Neural cell (in vitro differentiated cells): ENCODE measurements around the gene KCTD16. TPM values are rescaled to one million over a fixed set of nuclear protein-coding genes. Genes with fewer than 3 reads are reported as not detected.

ENCODE experiments used
- H2AFZ ChIP-seq: fragments of 200-600, 300-800 bp; sonication (generic), shearing (Covaris generic); 2 replicates; pipeline ENCODE4 v1.6.0; 2014; ENCODE audit warnings: low read depth, mild to moderate bottlenecking, antibody characterized with exemption, low read length, moderate library complexity
- H3F3A ChIP-seq: fragments of 200-600 bp; shearing (Covaris generic); 2 replicates; pipeline ENCODE4 v1.6.1; 2016; ENCODE audit warnings: mild to moderate bottlenecking, moderate library complexity, mixed read lengths, antibody characterized with exemption, low read length; ENCODE audit not compliant: insufficient read depth, poor library complexity, severe bottlenecking
- H3K27ac ChIP-seq: fragments of 200-600, 300-800 bp; sonication (generic), shearing (Covaris generic); 2 replicates; pipeline ENCODE4 v1.5.1; 2014; ENCODE audit warnings: mild to moderate bottlenecking, low read length, moderate library complexity
- H3K27me3 ChIP-seq: fragments of 300-800, 200-600 bp; sonication (generic), shearing (Covaris generic); 2 replicates; pipeline ENCODE4 v1.6.0; 2014; ENCODE audit warnings: mild to moderate bottlenecking, low read depth, low read length, moderate library complexity; ENCODE audit not compliant: insufficient read depth
- H3K36me3 ChIP-seq: fragments of 300-800, 200-600 bp; sonication (generic), shearing (Covaris generic); 2 replicates; pipeline ENCODE4 v1.5.1; 2014; ENCODE audit warnings: mild to moderate bottlenecking, antibody characterized with exemption, low read length, moderate library complexity; ENCODE audit not compliant: insufficient read depth
- H3K4me2 ChIP-seq: fragments of 300-800, 200-600 bp; sonication (generic), shearing (Covaris generic); 2 replicates; pipeline ENCODE4 v1.6.0; 2014; ENCODE audit warnings: mild to moderate bottlenecking, low read length
- H3K4me3 ChIP-seq: fragments of 300-800, 200-600 bp; sonication (generic), shearing (Covaris generic); 2 replicates; pipeline ENCODE4 v1.5.1; 2014; ENCODE audit warnings: mild to moderate bottlenecking, low read length, moderate library complexity
- H3K79me2 ChIP-seq: fragments of 200-600 bp; shearing (Covaris generic); replicated peaks from 2 replicates; pipeline ENCODE4 v1.6.0; 2014; ENCODE audit warnings: mild to moderate bottlenecking, low read length, moderate library complexity; ENCODE audit not compliant: insufficient read depth
- H3K9ac ChIP-seq: fragments of 300-800, 200-600 bp; sonication (generic), shearing (Covaris generic); 2 replicates; pipeline ENCODE4 v1.6.1; 2016; ENCODE audit warnings: mild to moderate bottlenecking, low read length, mixed read lengths
- H3K9me2 ChIP-seq: fragments of 200-600 bp; shearing (Covaris generic); 2 replicates; pipeline ENCODE4 v1.6.1; 2016; ENCODE audit warnings: mild to moderate bottlenecking, low read length, mixed read lengths; ENCODE audit not compliant: insufficient read depth
- H3K9me3 ChIP-seq: fragments of 200-600, 300-800 bp; sonication (generic), shearing (Covaris generic); 2 replicates; pipeline ENCODE4 v1.6.1; 2016; ENCODE audit warnings: mild to moderate bottlenecking, mixed run types, low read length, moderate library complexity, mixed read lengths
- H4K20me1 ChIP-seq: fragments of 200-600 bp; shearing (Covaris generic); 2 replicates; pipeline ENCODE4 v1.6.1; 2016; ENCODE audit warnings: mild to moderate bottlenecking, mixed run types; ENCODE audit not compliant: insufficient read depth
- EP300 ChIP-seq: fragments of 450-650 bp; conservative IDR thresholded peaks from 2 replicates; pipeline ENCODE4 v1.6.1; 2014; ENCODE audit warnings: antibody characterized with exemption, mild to moderate bottlenecking, moderate library complexity; ENCODE audit not compliant: poor library complexity, severe bottlenecking
- EZH2 ChIP-seq: fragments of 200-600, 300-800 bp; shearing (Covaris generic), sonication (generic); IDR thresholded peaks from 2 replicates; pipeline ENCODE4 v1.6.1; 2014; ENCODE audit warnings: antibody characterized with exemption, low read length, borderline replicate concordance, mild to moderate bottlenecking; ENCODE audit not compliant: insufficient read depth, poor library complexity, severe bottlenecking
- MXI1 ChIP-seq: fragments of 450-650 bp; conservative IDR thresholded peaks from 2 replicates; pipeline ENCODE4 v1.6.1; 2014; ENCODE audit warnings: antibody characterized with exemption, mild to moderate bottlenecking; ENCODE audit not compliant: poor library complexity, severe bottlenecking
- POLR2AphosphoS5 ChIP-seq: IDR thresholded peaks from 2 replicates; pipeline ENCODE4 v1.6.1; 2012
- RAD21 ChIP-seq: fragments of 450-650 bp; conservative IDR thresholded peaks from 2 replicates; pipeline ENCODE4 v1.6.1; 2014; ENCODE audit warnings: antibody characterized with exemption, mild to moderate bottlenecking, moderate library complexity
- SMC3 ChIP-seq: fragments of 450-650 bp; conservative IDR thresholded peaks from 2 replicates; pipeline ENCODE4 v1.6.1; 2014; ENCODE audit warnings: antibody characterized with exemption, mild to moderate bottlenecking, moderate library complexity; ENCODE audit not compliant: poor library complexity
- TAF1 ChIP-seq: IDR thresholded peaks from 2 replicates; pipeline ENCODE4 v1.6.1; 2012; ENCODE audit warnings: low read depth
- polyA plus RNA-seq: library from polyadenylated mRNA; depleted of rRNA; stranded (reverse); fragments of >200 nt; gene quantifications from 2 replicates; pipeline ENCODE4 v1.2.3, GENCODE V29; 2014
- TF ChIP-seq, protein P1 (sequence below): fragments of 450-650 bp; IDR thresholded peaks from 2 replicates; pipeline ENCODE4 v1.5.1; 2014; ENCODE audit warnings: antibody characterized with exemption, mild to moderate bottlenecking, moderate library complexity; ENCODE audit not compliant: poor library complexity, severe bottlenecking
- TF ChIP-seq, protein P2 (sequence below): IDR thresholded peaks from 2 replicates; pipeline ENCODE4 v1.6.1; 2012; ENCODE audit warnings: borderline replicate concordance

Gene KCTD16
- polyA plus RNA-seq, 1 donor from 2014 or later: 7.1 TPM

DNA sequence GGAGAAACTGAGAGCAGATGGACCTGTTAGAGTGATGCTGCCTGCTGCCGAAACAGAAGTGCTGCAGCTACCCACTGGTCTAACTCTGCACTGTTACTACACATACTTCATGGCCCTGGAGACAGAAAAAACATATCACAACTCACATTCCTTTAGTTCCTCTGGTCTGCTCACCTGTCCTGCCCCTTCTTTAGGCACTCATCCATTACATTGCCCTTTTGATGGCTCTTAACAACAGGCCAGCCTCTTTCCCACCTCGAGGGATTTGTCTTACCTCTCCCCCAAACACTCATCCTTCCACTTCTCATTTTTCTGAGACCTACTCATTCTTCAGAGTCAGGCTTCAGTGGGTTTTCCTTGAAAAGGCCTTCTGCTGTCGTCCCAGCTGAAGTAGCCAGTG lies 49.2 kb downstream of the KCTD16 start:
- Histone ChIP-seq H3K4me3 (no peak overlapping the region), H3K4me2 (no peak overlapping the region), H3K9me2 (no peaks in the 10 kb centered on the region), H3K9me3 (no peaks in the 10 kb centered on the region), H3K79me2 (no peaks in the 10 kb centered on the region), H2AFZ (no peak overlapping the region), H3K9ac (no peak overlapping the region), H3K27ac (no peak overlapping the region), H3F3A (no peaks in the 10 kb centered on the region), H3K27me3 (no peaks in the 10 kb centered on the region), H3K36me3 (no peaks in the 10 kb centered on the region), H4K20me1 (no peaks in the 10 kb centered on the region)
- TF ChIP-seq MXI1: no peak

DNA sequence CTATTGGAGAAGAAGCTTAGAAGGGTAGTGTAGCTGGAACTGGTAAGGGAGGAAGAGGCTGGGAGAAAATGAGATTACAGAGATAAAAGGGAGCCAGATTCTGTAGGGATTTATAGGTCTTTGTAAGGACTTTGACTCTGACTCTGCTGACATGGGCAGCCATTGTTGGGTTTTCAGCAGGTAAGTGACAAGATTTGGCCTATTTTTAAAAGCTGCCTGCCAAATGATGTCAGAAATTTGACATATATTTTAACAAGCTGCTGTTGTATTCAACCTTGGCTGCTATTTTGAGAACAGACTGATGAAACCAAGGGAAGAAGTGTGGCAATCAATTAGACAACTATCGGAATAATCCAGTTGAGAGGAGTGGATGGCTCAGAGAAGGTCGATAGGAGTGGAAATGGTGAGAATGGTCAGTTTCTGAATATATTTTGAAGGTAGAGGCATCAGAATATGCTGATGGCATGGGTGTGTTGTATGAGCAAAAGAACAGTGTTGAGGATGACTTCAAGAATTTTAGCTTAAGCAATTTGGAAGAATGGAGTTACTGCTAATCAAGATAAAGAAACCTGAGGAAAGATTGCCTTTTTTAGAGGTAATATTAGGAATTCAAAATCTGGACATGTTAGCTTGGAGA lies 56.8 kb downstream of the KCTD16 start:
- Histone ChIP-seq H3K9me3 (no peaks in the 10 kb centered on the region), H3K27me3 (no peaks in the 10 kb centered on the region), H3K9ac (no peak overlapping the region), H3K27ac (no peak overlapping the region), H2AFZ (no peak overlapping the region), H3K4me3 (no peak overlapping the region), H3K4me2 (no peak overlapping the region), H3K9me2 (no peaks in the 10 kb centered on the region), H3F3A (no peaks in the 10 kb centered on the region), H3K79me2 (no peaks in the 10 kb centered on the region), H3K36me3 (no peaks in the 10 kb centered on the region), H4K20me1 (no peaks in the 10 kb centered on the region)
- TF ChIP-seq TAF1 (no peak), EZH2 (no peak), POLR2AphosphoS5 (no peak), RAD21 (no peak), SMC3 (no peak), EP300 (no peak), MXI1 (no peak)
- TF ChIP-seq, protein P1, sequence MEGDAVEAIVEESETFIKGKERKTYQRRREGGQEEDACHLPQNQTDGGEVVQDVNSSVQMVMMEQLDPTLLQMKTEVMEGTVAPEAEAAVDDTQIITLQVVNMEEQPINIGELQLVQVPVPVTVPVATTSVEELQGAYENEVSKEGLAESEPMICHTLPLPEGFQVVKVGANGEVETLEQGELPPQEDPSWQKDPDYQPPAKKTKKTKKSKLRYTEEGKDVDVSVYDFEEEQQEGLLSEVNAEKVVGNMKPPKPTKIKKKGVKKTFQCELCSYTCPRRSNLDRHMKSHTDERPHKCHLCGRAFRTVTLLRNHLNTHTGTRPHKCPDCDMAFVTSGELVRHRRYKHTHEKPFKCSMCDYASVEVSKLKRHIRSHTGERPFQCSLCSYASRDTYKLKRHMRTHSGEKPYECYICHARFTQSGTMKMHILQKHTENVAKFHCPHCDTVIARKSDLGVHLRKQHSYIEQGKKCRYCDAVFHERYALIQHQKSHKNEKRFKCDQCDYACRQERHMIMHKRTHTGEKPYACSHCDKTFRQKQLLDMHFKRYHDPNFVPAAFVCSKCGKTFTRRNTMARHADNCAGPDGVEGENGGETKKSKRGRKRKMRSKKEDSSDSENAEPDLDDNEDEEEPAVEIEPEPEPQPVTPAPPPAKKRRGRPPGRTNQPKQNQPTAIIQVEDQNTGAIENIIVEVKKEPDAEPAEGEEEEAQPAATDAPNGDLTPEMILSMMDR: no peak
- TF ChIP-seq, protein P2, sequence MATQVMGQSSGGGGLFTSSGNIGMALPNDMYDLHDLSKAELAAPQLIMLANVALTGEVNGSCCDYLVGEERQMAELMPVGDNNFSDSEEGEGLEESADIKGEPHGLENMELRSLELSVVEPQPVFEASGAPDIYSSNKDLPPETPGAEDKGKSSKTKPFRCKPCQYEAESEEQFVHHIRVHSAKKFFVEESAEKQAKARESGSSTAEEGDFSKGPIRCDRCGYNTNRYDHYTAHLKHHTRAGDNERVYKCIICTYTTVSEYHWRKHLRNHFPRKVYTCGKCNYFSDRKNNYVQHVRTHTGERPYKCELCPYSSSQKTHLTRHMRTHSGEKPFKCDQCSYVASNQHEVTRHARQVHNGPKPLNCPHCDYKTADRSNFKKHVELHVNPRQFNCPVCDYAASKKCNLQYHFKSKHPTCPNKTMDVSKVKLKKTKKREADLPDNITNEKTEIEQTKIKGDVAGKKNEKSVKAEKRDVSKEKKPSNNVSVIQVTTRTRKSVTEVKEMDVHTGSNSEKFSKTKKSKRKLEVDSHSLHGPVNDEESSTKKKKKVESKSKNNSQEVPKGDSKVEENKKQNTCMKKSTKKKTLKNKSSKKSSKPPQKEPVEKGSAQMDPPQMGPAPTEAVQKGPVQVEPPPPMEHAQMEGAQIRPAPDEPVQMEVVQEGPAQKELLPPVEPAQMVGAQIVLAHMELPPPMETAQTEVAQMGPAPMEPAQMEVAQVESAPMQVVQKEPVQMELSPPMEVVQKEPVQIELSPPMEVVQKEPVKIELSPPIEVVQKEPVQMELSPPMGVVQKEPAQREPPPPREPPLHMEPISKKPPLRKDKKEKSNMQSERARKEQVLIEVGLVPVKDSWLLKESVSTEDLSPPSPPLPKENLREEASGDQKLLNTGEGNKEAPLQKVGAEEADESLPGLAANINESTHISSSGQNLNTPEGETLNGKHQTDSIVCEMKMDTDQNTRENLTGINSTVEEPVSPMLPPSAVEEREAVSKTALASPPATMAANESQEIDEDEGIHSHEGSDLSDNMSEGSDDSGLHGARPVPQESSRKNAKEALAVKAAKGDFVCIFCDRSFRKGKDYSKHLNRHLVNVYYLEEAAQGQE: no peak
